SIG-M5 (cell line): Measurements from ENCODE around the gene PCMT1.
"Not testable (repeated sequence)": the region's sequence is repeated elsewhere in the genome, so short reads cannot be mapped to it uniquely, and the experiment has no call there.

Source experiments
- DNase-seq: peaks from one replicate; lab custom pipeline; 2025; lab: John Stamatoyannopoulos, UW

The PCMT1 gene

DNA sequence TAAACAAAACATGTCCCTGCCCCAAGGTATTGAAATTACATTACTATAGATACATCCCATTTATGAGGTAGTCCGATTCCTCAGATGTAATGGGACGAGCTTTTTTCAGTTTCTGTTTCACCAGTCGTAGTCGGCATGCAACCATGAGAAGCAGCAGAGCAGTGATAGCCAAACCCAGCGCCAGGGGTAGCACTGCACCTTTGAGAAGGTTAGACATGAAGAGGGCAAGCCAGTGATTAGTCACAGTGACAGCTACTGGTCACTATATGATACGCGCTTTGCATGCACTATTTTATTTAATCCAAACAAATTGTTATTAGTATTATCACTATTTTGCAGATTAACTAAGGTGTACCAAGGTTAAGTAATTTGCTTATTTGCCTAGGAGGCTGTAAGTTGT, 71.0 kb downstream of the PCMT1 start:
- no peak for DNase-seq

DNA sequence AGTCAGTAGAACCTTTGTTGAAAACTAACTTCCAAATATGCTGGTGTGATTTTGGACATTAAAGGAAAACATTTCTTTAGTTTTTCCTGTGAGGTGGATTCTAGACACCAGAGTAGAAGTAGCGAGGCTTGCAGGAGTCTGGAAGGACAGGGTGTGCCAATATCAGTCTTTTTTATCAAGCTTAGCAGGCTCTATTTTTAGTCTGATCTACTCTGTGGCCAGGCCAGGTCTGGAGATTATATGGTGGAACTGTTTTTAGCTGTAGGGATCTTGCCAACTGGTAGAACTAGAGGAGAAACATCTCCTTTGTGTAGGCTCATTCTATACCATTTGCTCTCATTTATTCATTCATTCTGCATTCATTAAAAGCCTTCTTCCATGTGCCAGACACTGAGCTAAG, 72.0 kb downstream of the PCMT1 start:
- DNase-seq = no peak

DNA sequence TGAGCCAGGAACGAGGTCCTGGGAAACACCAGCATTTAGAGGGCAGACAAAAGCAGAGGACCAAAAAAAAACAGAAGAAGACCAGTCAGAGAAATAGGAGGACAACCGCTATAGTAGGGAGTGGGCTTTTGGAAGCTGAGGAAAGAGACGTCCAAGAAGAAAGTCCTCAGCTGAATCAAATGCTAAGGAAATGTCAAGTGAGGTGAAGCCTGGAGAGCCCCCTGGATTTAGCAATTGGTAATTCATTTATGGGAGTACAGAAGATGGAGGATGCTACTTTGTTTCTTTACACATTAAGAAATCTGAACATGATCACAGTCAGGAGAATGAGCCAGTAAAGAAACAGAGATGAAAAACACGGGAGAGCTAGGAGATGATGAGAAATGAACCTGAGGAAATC, 73.5 kb downstream of the PCMT1 start:
- no peak for DNase-seq

- no peak for DNase-seq
Observed at GRCh38 chr6:149825292-149825691, 75.8 kb downstream of the PCMT1 start.

DNA sequence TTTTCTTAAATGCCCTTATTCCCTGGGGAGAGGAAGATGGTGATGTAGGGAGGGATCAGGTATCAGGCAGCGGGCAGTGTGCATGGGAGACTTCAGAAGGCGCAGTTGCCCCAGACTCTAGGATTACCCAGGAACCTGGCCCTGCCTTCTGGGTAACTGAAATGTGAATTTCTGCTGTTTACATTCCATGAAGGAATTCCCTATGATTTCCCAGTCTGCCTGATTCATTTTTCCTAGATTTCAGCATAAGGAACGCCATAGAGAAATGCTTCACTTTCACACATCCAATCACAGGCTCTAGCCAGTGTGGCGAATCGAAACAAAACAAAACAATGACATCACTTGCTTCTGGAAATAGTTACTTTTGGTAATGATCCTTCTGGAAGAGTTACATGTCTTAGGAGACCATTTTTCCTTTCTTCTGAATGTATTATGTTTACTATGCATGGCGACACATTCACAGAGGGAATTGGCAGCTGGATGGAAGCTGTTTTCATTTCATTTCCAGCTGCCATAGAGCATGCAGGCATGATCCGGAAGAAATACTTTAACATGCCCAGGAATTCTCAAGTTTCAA, 81.3 kb downstream of the PCMT1 start:
- no peak for DNase-seq

GRCh38 chr6:149831308-149831820, 81.8 kb downstream of the PCMT1 start:
- no peak for DNase-seq

- DNase-seq = no peak
Observed at GRCh38 chr6:149833651-149834050, 84.1 kb downstream of the PCMT1 start.

DNA sequence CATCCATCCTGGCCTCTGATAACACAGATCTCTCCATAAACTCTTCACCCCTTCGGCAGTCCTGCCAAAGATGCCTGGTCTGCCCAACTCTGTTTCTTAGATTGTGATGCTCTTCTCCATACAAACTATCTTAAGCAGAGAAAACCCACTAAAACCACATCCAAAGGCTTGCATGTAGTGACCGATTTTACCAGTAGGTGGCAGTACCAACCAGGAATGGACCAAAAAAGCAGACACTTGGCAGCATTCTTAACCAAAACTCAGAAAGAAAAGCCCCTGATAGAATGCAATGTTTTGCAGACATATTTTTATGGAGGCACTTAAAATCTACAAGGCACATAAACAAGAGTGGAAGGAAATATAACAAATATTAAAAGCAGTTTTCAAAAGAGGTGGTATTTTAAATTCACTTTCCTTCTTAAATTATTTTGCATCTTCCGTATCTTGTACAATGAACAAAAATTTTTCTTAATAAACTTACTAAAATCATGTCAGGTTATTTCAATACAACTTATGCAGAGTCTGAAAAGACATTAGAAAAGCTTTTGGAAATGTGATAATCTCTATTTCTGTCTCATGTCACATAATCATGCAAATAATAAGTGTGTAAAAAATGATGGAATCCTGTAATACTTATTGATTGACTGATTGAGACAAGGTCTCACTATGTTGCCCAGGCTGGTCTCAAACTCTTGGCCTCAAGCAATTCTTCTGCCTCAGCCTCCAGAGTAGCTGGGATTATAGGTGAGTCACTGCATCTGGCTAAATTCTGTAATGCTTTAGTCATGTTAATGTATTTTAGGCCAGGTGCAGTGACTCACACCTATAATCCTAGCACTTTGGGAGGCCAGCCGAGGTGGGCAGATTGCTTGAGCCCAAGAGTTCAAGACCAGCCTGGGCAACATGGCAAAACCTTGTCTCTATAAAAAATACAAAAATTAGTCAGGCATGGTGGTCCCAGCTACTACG, 85.3 kb downstream of the PCMT1 start:
- no peak for DNase-seq

DNA sequence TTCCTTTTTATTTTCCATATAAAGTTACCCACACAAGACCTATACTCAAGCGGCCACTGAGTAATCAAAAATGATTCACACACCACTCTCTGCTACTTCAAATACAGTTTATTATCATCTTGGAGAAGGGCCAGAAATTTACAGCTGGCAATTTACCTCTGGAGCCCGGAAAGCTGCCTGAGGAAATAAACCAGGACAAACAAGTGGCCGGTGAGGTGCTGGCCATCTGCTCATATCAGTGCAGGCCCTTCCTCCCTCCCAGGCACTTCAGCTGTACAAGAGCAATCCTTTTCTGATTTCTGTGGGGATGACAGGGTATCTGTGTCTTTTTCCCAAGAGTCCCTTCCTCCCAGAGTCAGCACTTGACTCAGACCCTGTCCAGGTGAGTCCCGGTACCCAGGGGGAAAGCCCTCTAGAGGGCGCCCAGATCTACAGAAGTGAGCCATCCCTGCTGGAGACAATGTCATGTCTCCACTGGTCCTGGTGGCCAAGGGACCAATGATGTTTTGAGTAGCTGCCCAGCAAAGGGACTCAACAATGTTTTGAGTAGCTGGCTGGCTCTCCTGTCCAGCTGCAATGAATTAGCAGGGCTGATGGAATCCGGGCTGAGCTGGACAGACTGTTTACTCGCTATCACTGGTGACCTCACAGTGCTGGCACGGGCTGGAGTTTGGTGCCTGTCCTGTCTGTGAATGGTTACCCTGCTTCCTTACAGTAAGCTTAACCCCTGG, 91.0 kb downstream of the PCMT1 start:
- DNase-seq = no peak

DNA sequence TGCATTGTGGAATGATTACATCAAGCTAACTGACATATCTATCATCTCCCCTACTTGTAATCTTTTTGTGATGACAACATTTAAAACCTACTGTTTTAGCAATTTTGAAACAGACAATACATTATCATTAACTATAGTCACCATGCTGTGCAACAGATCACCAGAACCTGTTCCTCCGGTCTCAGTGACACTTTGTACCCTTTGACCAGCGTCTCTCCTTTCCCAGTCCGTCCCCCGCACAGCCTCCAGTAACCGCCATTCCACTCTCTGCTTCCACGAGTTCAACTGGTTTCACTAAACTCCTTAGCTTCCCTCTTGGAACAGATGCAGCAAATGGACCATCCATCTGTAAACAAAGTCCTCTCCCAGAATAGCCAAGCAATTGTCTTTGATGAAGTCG, 92.8 kb downstream of the PCMT1 start:
- DNase-seq = no peak

- DNase-seq = no peak
Observed at GRCh38 chr6:149843051-149843633, 93.6 kb downstream of the PCMT1 start.

GRCh38 chr6:149844036-149844435, 94.5 kb downstream of the PCMT1 start:
- DNase-seq = not testable (repeated sequence)

GRCh38 chr6:149844480-149844879, 94.9 kb downstream of the PCMT1 start:
- DNase-seq = no peak

DNA sequence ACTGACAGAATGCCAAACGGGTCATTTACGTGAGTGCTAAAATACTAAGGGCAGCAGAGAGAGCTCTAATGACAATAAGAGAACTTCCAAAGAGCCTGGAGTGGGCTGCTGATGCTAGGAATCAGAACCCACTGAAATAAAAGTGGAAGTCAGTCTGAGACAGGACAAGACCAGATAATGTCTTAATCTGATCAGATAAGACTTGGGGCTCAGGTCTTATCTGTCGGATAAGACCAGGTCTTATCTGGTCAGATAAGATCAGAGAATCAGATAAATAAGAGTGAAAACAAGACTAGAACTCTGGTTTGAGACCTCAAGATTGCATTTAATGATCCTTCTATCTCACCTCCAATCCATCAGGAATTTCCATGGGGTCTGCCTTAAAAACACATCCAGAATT, 96.0 kb downstream of the PCMT1 start:
- no peak for DNase-seq

GRCh38 chr6:149846321-149846720, 96.8 kb downstream of the PCMT1 start:
- no peak for DNase-seq

- DNase-seq = no peak
Observed at GRCh38 chr6:149847939-149848267, 98.4 kb downstream of the PCMT1 start.

DNA sequence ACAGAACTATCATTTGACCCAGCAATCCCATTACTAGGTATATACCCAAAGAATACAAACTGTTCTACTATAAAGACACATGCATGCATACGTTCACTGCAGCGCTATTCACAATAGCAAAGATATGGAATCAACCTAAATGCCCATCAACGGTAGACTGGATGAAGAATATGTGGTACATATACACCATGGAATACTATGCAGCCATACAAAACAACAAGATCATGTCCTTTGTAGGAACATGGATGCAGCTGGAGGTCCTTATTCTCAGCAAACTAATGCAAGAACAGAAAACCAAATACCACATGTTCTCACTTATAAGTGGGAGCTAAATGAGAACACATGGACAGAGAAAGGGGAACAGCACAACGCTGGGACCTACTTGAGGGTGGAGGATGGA, 98.8 kb downstream of the PCMT1 start:
- DNase-seq = not testable (repeated sequence)

DNA sequence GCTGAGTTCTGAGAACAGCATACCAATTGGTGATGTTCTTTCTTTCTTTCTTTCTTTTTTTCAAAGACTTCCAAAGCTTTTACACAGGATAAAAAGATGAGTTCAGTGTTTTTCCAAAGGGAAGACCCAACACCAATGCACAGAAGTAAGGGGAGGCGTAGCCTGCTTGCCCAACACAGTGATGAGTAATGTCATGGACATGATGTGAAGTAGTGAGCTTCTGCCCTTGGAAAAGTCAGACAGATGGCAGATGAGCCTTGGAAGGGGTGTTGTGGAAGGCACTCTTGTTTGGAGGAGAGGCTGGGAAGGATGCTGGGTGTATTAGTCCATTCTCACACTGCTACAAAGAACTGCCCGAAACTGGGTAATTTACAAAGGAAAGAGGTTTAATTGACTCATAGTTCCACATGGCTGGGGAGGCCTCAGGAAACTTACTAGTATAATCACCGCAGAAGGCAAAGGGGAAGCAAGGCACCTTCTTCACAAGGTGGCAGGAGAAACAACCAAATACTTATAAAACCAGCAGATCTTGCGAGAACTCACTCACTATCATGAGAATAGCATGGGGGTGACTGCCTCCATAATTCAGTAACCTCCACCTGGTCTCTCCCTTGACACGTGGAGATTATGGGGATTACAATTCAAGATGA, 102.0 kb downstream of the PCMT1 start:
- no peak for DNase-seq

GRCh38 chr6:149852180-149852579, 102.6 kb downstream of the PCMT1 start:
- DNase-seq = no peak

DNA sequence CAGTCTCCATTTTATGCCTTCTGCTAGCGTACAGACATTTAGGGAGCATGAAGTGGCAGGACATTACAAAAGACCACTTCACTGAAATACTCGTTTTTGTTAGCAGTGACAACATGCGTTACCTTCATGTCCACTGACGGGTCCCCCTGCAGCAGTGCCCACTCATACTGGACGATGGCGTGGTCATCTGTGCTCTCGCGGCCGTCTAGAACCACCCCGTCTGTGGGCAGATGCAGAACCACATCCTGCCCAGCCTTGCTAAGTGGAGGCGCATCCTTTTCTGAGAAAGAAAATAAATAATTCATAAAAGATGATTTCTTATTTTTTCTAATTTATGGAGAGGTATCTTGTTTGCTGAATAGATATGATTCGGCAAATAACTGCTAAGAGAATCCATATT, 103.3 kb downstream of the PCMT1 start:
- no peak for DNase-seq

- not testable (repeated sequence) for DNase-seq
Observed at GRCh38 chr6:149854017-149854416, 104.5 kb downstream of the PCMT1 start.

GRCh38 chr6:149854532-149854931, 105.0 kb downstream of the PCMT1 start:
- DNase-seq = no peak
